HCT116 (cell line): Measurements from ENCODE around the gene FBXW4. TPM values are rescaled to one million over a fixed set of nuclear protein-coding genes. Genes with fewer than 3 reads are reported as not detected.

ENCODE experiments used
- ATAC-seq: fragments of 200-7000 bp; cut with Tn5 transposase; 2 replicates; pipeline ENCODE4 v1.9.1; 2020; ENCODE audit warnings: mild to moderate bottlenecking, moderate library complexity
- BruUV-seq: library from RNA; stranded (reverse); fragments of 400-500 nt; replicated peaks from 2 replicates; lab custom pipeline; 2021; lab: Mats Ljungman, UMichigan
- CTCF ChIA-PET: fragments of 300-600 bp; sonication (Branson Sonifier 250); formaldehyde crosslinking; loops from one replicate; lab custom pipeline; 2021; ENCODE audit warnings: antibody characterized with exemption; lab: Charles Lee
- POLR2A ChIA-PET: fragments of 300-600, 350-600 bp; sonication (Branson Sonifier 250); formaldehyde crosslinking; loops from one replicate; lab custom pipeline; 2021; ENCODE audit warnings: antibody characterized with exemption; lab: Charles Lee
- RAD21 ChIA-PET, 2 experiments: fragments of 300-600 bp; sonication (Branson Sonifier 250); formaldehyde crosslinking; loops; one replicate each; lab custom pipeline; 2023; ENCODE audit warnings: low total read pairs in 2 of 2; ENCODE audit not compliant: uncharacterized antibody in 2 of 2, unreplicated experiment in 2 of 2, low non-redundant PET in 1 of 2; lab: Charles Lee
- DNase-seq: peaks from one replicate; pipeline ENCODE4 v3.0.0-alpha.2; 2010; ENCODE audit warnings: low read depth, low spot score
- H2AFZ ChIP-seq: fragments of 200-600 bp; shearing (Covaris generic), sonication (generic); 2 replicates; pipeline ENCODE4 v1.6.1; 2017; ENCODE audit warnings: low read depth, mixed run types, mixed read lengths, antibody characterized with exemption, low read length; ENCODE audit not compliant: poor library complexity, severe bottlenecking
- H3K27ac ChIP-seq: 2 replicates; pipeline ENCODE4 v1.5.1; 2012; ENCODE audit warnings: low read depth, low read length
- H3K27me3 ChIP-seq: fragments of 200-600 bp; sonication (generic); 2 replicates; pipeline ENCODE4 v1.6.1; 2016; ENCODE audit warnings: mixed run types, low read length, mixed read lengths; ENCODE audit not compliant: insufficient read depth
- H3K36me3 ChIP-seq, 2 experiments: fragments of 200-500 bp in 1 of 2; fragments of 200-600 bp in 1 of 2; sonication (Bioruptor generic) in 1 of 2; sonication (generic) in 1 of 2; 2 replicates each; pipeline versions ENCODE4 v1.5.1 to v1.6.1; 2014 to 2016; ENCODE audit warnings: low read length in 2 of 2, inconsistent platforms in 1 of 2, mixed read lengths in 1 of 2, mixed run types in 1 of 2; ENCODE audit not compliant: insufficient read depth in 2 of 2, control insufficient read depth in 1 of 2
- H3K4me1 ChIP-seq, 2 experiments: fragments of 200-600 bp in 1 of 2; sonication (generic) in 1 of 2; 2 replicates each; pipeline versions ENCODE4 v1.5.1 to v1.6.1; 2012 to 2017; ENCODE audit warnings: low read length in 2 of 2, inconsistent platforms in 1 of 2, mild to moderate bottlenecking in 1 of 2, mixed read lengths in 1 of 2, mixed run types in 1 of 2, moderate library complexity in 1 of 2; ENCODE audit not compliant: insufficient read depth in 2 of 2, control insufficient read depth in 1 of 2
- H3K4me2 ChIP-seq: fragments of 200-600 bp; sonication (generic); 2 replicates; pipeline ENCODE4 v1.6.1; 2017; ENCODE audit warnings: mixed run types, low read length, mixed read lengths
- H3K4me3 ChIP-seq, 2 experiments: fragments of 200-600 bp in 1 of 2; sonication (generic) in 1 of 2; replicated peaks in 1 of 2; 2 replicates each; pipeline ENCODE4 v1.5.1; 2011 to 2016; ENCODE audit warnings: low read length in 2 of 2, control low read depth in 1 of 2, low read depth in 1 of 2, mild to moderate bottlenecking in 1 of 2, mixed read lengths in 1 of 2, mixed run types in 1 of 2
- H3K79me2 ChIP-seq: fragments of 200-600 bp; sonication (generic); 2 replicates; pipeline ENCODE4 v1.6.1; 2017; ENCODE audit warnings: mild to moderate bottlenecking, mixed run types, low read length, moderate library complexity, mixed read lengths; ENCODE audit not compliant: insufficient read depth
- H3K9ac ChIP-seq: fragments of 200-600 bp; sonication (generic); 2 replicates; pipeline ENCODE4 v1.6.1; 2016; ENCODE audit warnings: low read length, mixed read lengths
- H3K9me2 ChIP-seq: fragments of 200-600 bp; sonication (generic), shearing (Covaris generic); 2 replicates; pipeline ENCODE4 v1.6.1; 2017; ENCODE audit warnings: mixed run types, mild to moderate bottlenecking, moderate library complexity; ENCODE audit not compliant: insufficient read depth
- H3K9me3 ChIP-seq, 2 experiments: fragments of 200-500 bp in 1 of 2; fragments of 200-600 bp in 1 of 2; sonication (Bioruptor generic) in 1 of 2; sonication (generic) in 1 of 2; 2 replicates each; pipeline ENCODE4 v1.6.1; 2014 to 2017; ENCODE audit warnings: low read length in 2 of 2, mixed read lengths in 2 of 2, inconsistent platforms in 1 of 2, low read depth in 1 of 2, mild to moderate bottlenecking in 1 of 2, mixed run types in 1 of 2, moderate library complexity in 1 of 2; ENCODE audit not compliant: control insufficient read depth in 1 of 2, insufficient read depth in 1 of 2
- H4K20me1 ChIP-seq: fragments of 200-600 bp; sonication (generic), shearing (Covaris generic); 2 replicates; pipeline ENCODE4 v1.6.1; 2017; ENCODE audit warnings: mixed run types, mild to moderate bottlenecking, moderate library complexity; ENCODE audit not compliant: insufficient read depth
- CBX3 ChIP-seq: IDR thresholded peaks from 2 replicates; pipeline ENCODE4 v1.6.1; 2012; ENCODE audit warnings: low read depth
- CEBPB ChIP-seq: IDR thresholded peaks from 2 replicates; pipeline ENCODE4 v1.6.1; 2012; ENCODE audit warnings: low read depth
- EGR1 ChIP-seq: IDR thresholded peaks from 2 replicates; pipeline ENCODE4 v1.6.1; 2012; ENCODE audit warnings: low read depth
- ELF1 ChIP-seq: IDR thresholded peaks from 2 replicates; pipeline ENCODE4 v1.6.1; 2012; ENCODE audit warnings: low read depth, borderline replicate concordance
- EZH2 ChIP-seq: fragments of 200-600 bp; sonication (generic); IDR thresholded peaks from 2 replicates; pipeline ENCODE4 v1.6.1; 2017; ENCODE audit warnings: antibody characterized with exemption, mixed run types
- FOSL1 ChIP-seq: IDR thresholded peaks from 2 replicates; pipeline ENCODE4 v1.6.1; 2012; ENCODE audit warnings: low read depth
- MAX ChIP-seq: IDR thresholded peaks from 2 replicates; pipeline ENCODE4 v1.6.1; 2012
- POLR2A ChIP-seq: IDR thresholded peaks from 2 replicates; pipeline ENCODE4 v1.7.0; 2011; ENCODE audit warnings: borderline replicate concordance; ENCODE audit not compliant: insufficient read depth, insufficient read length; ENCODE audit errors: extremely low read depth
- POLR2AphosphoS5 ChIP-seq: IDR thresholded peaks from 2 replicates; pipeline ENCODE4 v1.6.1; 2011; ENCODE audit warnings: mild to moderate bottlenecking, low read depth, low read length, moderate library complexity
- SIN3A ChIP-seq: IDR thresholded peaks from 2 replicates; pipeline ENCODE4 v1.6.1; 2012; ENCODE audit warnings: low read depth
- SP1 ChIP-seq: IDR thresholded peaks from 2 replicates; pipeline ENCODE4 v1.6.1; 2012; ENCODE audit warnings: low read depth
- TCF7L2 ChIP-seq: IDR thresholded peaks from 2 replicates; pipeline ENCODE4 v1.7.0; 2011; ENCODE audit warnings: borderline replicate concordance, inconsistent platforms; ENCODE audit not compliant: insufficient read depth, insufficient read length; ENCODE audit errors: extremely low read depth
- ZBTB33 ChIP-seq: IDR thresholded peaks from 2 replicates; pipeline ENCODE4 v1.6.1; 2011; ENCODE audit warnings: mild to moderate bottlenecking, low read length, moderate library complexity; ENCODE audit not compliant: insufficient replicate concordance; ENCODE audit errors: extremely low read depth
- ZFX ChIP-seq: fragments of 450-650 bp; IDR thresholded peaks from 2 replicates; pipeline ENCODE4 v1.6.1; 2017
- ZNF274 ChIP-seq: fragments of 200-500 bp; sonication (Bioruptor generic); IDR thresholded peaks from 2 replicates; pipeline ENCODE4 v1.6.1; 2014; ENCODE audit warnings: mild to moderate bottlenecking, low read depth, low read length, inconsistent platforms
- intact Hi-C: fragments of 100-400 bp; cut with micrococcal nuclease; formaldehyde crosslinking; loops from 2 replicates; pipeline ENCODE4 v1.10.0; 2022
- total RNA-seq: library from RNA; stranded (reverse); gene quantifications from one replicate; pipeline ENCODE4 v1.2.1, GENCODE V29; 2021; ENCODE audit not compliant: unreplicated experiment

The FBXW4 gene
- total RNA-seq, 1 experiment from 2014 or later, result 35.3 TPM

GRCh38 chr10:101695404-101695890 lies 477 bp upstream of the FBXW4 start:
- H3K4me2 ChIP-seq, result peak overlapping the region; percentile 80
- H3K4me1 ChIP-seq, result peaks cover 13 to 17% of the 10 kb centered on the region in 2 experiments
- DNase-seq, result no peak
- no peaks in the 10 kb centered on the region for H4K20me1 ChIP-seq
- BruUV-seq, result no TSS peak
- ChIA-PET CTCF (interaction anchor here (0.6 to 1.0 kb wide), 3 partner anchors 58 to 200 kb away, joined by 3 read pairs; no protein-coding TSS in a partner anchor), POLR2A (no interaction called here), RAD21 (no interaction called here)
- intact Hi-C loops, result no loop called here
- H2AFZ ChIP-seq, result peak overlapping the region; percentile 17
- H3K36me3 ChIP-seq, result no peaks in the 10 kb centered on the region
- no peaks in the 10 kb centered on the region for H3K9me3 ChIP-seq
- H3K4me3 ChIP-seq, result peak overlapping the region; percentile 83 to 84
- peak overlapping the region; percentile 94 for H3K9ac ChIP-seq
- no peaks in the 10 kb centered on the region for H3K9me2 ChIP-seq
- H3K27ac ChIP-seq, result peak overlapping the region; percentile 94; the same call in 1 of the 2 replicates
- H3K79me2 ChIP-seq, result peaks cover 31% of the 10 kb centered on the region
- peak; percentile 1; the same call in 1 of the 2 replicates for ATAC-seq
- H3K27me3 ChIP-seq, result no peaks in the 10 kb centered on the region
- TF ChIP-seq ZNF274 (no peak), MAX (peak; percentile 35), EGR1 (0 out of 2 replicates have a peak, but pooled peaks have one; percentile 2)

GRCh38 chr10:101693978-101694673 lies 844 bp downstream of the FBXW4 start:
- Histone ChIP-seq H3K4me2 (peak overlapping the region; percentile 80), H3K27ac (peak overlapping the region; percentile 94), H3K36me3 (no peaks in the 10 kb centered on the region), H3K79me2 (peaks cover 31% of the 10 kb centered on the region), H3K9ac (peak overlapping the region; percentile 94), H3K4me1 (peaks cover 13 to 17% of the 10 kb centered on the region in 2 experiments), H3K9me3 (no peaks in the 10 kb centered on the region), H3K4me3 (peak overlapping the region; percentile 83 to 84), H3K9me2 (no peaks in the 10 kb centered on the region), H4K20me1 (no peaks in the 10 kb centered on the region), H3K27me3 (no peaks in the 10 kb centered on the region), H2AFZ (peak overlapping the region; percentile 2)
- intact Hi-C loops, result no loop called here
- ChIA-PET POLR2A (no interaction called here), RAD21 (no interaction called here), CTCF (interaction anchor here (0.5 to 1.5 kb wide), 4 partner anchors 87 to 552 kb away, joined by 3 to 6 read pairs (median 4); no protein-coding TSS in a partner anchor)
- no TSS peak for BruUV-seq
- peak; percentile 78 for ATAC-seq
- no peak for DNase-seq
- no peak for TF ChIP-seq EZH2
- TF ChIP-seq ZFX, result peak; percentile 100
- peak; percentile 8 for TF ChIP-seq ZBTB33
- TF ChIP-seq CEBPB, result no peak
- peak; percentile 7 for TF ChIP-seq TCF7L2
- TF ChIP-seq POLR2AphosphoS5, result peak; percentile 76
- no peak for TF ChIP-seq ELF1
- peak; percentile 68 for TF ChIP-seq MAX
- no peak for TF ChIP-seq ZNF274
- no peak for TF ChIP-seq CBX3
- peak; percentile 68 for TF ChIP-seq SIN3A
- no peak for TF ChIP-seq FOSL1
- peak; percentile 64 for TF ChIP-seq POLR2A
- TF ChIP-seq SP1, result no peak
